Activated CD8-positive, alpha-beta memory T cell treated with anti-CD3 and anti-CD28 coated beads for 1 hour (primary cell): ENCODE results near the gene FMNL1.

Experiments used
- DNase-seq, 2 donors: peaks; one replicate each; pipeline ENCODE4 v3.0.0-alpha.2; 2020; ENCODE audit warnings: low read depth in 1 of 2; ENCODE audit errors: extremely low read depth in 1 of 2

The FMNL1 gene

GRCh38 chr17:45296833-45297124, 75.1 kb downstream of the FMNL1 start:
- DNase-seq: no peak
